G401.6 (cell line): ENCODE data around the gene RDH12.
"Not testable (repeated sequence)": the region's sequence is repeated elsewhere in the genome, so short reads cannot be mapped to it uniquely, and the experiment has no call there.

Source experiments
- FAIRE-seq: peaks from 2 replicates; lab custom pipeline; 2012; peaks lifted over from hg19 to GRCh38; lab: Jason Lieb, UNC

RDH12 gene

GRCh38 chr14:67701492-67701891, at the start of gene RDH12:
RDH12 (plus strand) TSS chr14:67701886; CDS start chr14:67722643, 20,757 bp downstream.
- FAIRE-seq, result not testable (repeated sequence)

- FAIRE-seq, result no peak
Observed at GRCh38 chr14:67652189-67652588, 49.5 kb upstream of the RDH12 start.

GRCh38 chr14:67653651-67654280, 47.9 kb upstream of the RDH12 start:
- FAIRE-seq, result no peak

GRCh38 chr14:67663633-67664032, 38.1 kb upstream of the RDH12 start:
- FAIRE-seq, result no peak

DNA sequence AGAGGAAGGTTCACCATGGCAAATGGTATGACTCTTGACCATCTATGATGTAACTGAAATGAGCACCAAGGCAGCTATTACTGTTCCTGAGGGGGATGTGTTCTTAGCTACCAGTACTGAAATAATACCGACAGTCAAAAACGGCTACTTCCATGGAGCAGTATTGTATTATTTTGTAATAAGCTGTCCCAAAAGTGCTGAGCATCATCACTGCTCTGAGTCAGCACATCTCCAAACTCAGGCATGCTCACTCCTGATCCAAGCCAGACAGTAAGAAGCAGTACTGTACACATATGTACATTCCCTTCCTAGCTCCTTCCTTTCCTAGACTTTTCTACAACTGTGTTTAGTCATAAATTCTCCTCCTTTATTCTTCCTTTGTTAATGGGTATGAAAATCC, 35.8 kb upstream of the RDH12 start:
- FAIRE-seq, result no peak

DNA sequence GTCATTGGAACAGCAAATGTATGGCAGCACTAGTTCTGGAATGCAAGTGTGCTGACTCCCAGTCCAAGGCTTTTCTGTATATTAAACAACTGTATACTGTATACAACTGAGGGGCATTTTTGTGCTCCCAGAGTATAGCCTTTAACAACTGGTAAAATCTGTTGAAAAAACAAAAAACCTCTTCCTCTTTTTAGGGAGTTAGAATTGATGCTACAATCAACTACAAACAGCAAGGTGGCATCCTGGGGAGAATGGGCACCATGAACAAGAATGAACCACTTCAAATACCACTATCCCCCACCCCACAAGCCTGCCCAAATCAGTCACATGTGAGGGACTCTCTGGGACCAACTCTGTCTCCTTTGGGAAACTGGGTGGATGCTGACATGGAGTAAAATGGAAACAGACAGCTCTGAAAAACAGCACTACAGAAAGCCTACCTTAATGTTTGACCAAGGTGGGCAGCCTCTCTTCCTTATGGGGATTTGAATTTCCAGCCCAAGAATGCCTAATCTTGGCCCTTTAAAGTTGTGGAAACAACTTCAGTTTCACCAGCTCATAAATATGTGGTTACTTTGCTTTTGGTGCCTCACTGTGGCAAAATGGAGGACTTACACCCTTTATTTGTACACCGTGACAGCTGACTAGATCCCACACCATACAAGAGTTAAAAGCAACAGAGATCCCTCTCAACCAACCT, 34.8 kb upstream of the RDH12 start:
- peak; percentile 93 for FAIRE-seq

DNA sequence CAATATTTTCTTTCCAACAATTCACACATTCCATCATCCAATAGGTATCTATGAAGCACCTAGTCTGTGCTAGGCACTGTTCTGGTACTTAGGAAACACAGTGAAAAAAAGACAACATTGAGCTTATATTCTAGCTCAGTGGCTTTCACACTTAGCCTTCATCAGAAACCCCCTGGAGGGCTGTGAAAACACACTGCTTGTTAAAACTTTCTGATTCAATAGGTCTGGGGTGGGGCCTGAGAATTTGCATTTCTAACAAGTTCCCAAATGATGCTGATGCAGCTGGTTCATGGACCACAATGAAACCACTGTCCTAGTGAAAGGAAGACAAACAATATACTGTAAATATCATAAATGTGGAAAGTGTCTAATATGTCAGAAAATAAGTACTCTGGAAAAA, 33.1 kb upstream of the RDH12 start:
- no peak for FAIRE-seq

DNA sequence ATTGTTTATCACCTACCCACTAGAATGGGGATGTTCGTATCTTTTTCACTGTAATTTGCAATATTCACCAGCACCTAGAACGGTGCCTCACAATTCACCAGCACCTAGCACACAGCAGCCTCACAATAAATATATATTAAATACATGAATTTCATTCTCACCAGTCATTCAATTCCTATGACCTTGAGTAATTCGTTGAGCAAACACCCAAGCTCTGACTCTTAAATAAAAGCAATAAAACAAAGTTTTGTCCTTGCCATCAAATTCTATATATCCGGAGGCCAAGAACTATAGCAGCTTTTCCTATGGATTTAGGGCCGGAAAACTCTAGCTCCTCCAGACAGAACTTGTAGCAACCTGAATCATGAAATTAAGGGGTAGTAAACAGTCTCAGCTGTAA, 28.2 kb upstream of the RDH12 start:
- FAIRE-seq, result no peak

- no peak for FAIRE-seq
Observed at GRCh38 chr14:67674139-67674479, 27.6 kb upstream of the RDH12 start.

GRCh38 chr14:67674480-67675218, 27.0 kb upstream of the RDH12 start, which contains the start of gene VTI1B:
VTI1B (minus strand) TSS chr14:67674632; CDS start chr14:67674489, 143 bp downstream.
- FAIRE-seq, result no peak

DNA sequence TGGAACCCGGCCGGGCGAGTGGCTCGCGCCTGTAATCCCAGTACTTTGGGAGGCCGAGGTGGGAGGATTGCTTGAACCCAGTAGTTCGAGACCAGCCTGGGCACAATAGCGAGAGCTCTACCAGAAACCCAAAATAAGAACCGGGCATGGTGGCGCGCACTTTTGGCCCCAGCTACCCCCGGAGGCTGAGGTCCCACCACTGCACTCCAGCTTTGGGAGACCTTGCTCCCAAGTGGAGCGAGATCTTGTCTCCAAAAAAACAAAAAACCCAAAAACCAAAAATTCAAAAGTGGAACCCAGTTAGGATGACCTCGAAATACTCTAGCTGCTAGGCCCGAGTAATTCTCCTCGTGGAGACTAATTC, 26.5 kb upstream of the RDH12 start:
- FAIRE-seq, result no peak

- no peak for FAIRE-seq
Observed at GRCh38 chr14:67679006-67679405, 22.7 kb upstream of the RDH12 start.

DNA sequence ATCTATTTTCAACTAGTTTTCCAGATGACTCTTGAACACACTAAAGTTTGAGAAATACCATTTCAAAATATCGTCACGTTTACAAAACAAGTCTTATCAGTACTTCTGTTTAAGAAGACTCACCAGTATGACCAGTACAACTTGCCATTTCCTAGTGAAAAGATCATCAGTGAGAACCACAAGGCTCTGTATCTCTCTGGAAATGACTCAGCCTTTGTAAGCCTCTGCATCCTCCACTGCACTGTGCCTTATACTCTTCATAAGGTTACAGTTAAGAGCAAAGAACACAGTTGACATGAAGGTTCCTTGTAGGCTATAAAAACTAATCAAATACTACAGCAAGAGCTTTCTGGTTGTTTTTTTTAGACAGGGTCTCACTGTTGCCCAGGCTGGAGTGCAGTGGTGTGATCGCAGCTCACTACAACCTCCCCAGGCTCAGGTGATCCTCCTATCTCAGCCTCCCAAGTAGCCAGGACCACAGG, 21.5 kb upstream of the RDH12 start:
- no peak for FAIRE-seq

GRCh38 chr14:67680941-67681340, 20.7 kb upstream of the RDH12 start:
- no peak for FAIRE-seq

GRCh38 chr14:67683842-67684241, 17.8 kb upstream of the RDH12 start:
- FAIRE-seq, result no peak

DNA sequence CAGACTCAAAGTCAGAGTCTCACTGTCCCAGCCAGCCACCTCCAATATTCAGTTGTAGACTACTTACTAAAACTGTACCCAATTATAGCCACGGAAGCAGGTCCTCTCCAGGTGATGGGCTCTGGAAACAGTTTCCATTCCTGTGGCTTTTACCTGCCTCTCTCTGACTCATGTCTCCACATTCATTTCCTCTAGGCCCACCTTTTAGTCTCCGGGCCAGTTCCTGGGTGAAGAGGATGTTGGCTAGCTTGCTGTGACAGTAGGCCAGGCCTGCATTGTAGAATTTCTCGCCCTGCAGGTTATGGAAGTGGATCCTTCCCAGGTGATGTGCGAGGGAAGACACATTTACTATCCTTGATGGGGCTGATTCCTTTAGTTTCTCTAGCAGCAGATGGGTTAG, 11.7 kb upstream of the RDH12 start:
- FAIRE-seq, result no peak

GRCh38 chr14:67694791-67695393, 6.8 kb upstream of the RDH12 start:
- FAIRE-seq, result peak; percentile 95

- FAIRE-seq, result peak; percentile 92
Observed at GRCh38 chr14:67695394-67695949, 6.2 kb upstream of the RDH12 start, which contains the start of gene RDH11. RDH11 (minus strand) TSS chr14:67695764; CDS start chr14:67695703, 61 bp downstream.

- no peak for FAIRE-seq
Observed at GRCh38 chr14:67697006-67697405, 4.7 kb upstream of the RDH12 start.

DNA sequence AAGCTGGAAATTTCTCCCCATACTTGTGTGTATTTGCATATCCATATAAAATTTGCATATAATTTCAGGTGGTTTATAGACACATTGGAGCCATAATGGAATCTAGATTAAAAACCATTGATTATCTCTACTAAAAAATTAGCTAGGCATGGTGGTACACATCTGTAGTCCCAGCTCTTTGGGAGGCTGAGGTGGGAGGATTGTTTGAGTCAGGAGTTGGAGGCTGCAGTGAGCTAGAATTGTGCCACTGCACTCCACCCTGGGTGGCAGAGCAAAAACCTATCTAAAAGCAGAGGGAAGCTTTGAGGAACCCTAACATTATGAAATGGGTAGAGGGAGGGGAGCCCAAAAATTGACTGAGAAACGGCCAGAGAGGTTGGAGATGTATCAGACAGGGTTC, 3.5 kb upstream of the RDH12 start:
- no peak for FAIRE-seq

GRCh38 chr14:67703997-67704396, 2.3 kb downstream of the RDH12 start:
- FAIRE-seq, result no peak

DNA sequence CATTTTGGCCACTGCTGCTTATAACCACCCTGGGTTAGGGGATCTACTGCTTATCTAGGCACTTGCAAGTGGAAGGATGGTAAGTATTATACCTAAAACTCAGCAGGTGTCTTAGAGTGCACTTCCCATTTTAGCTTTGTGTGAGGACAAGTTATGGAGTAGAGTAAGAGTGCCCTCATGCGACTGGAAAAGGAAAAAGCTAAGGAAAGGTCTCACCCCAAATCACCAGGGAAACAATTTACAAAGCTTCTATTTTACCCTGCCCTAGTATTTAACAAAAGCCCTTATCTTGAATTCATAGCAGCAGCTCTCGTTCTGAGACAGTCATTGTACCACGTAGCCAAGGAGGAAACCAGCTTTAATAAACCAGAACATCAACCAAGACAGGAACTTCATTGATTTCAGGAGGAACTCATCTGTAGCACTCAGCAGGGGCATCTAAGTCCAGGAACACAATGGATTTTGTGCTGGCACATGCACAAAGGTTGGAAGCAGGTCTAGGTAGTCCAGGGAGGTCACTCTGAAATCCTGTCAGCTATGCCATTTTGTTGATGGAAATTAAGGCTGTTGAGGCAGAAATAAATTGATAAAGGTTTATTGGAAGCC, 2.9 kb downstream of the RDH12 start:
- peak; percentile 94 for FAIRE-seq
